Activated T-helper 2 cell treated with anti-CD3 and anti-CD28 coated beads, Interferon-gamma antibody, Interleukin-2, Interleukin-4, amounts not matched to agents 10 μg/mL and 5 μg/mL and 100 μg/mL, durations not matched to agents 14 hours and 24 hours and 36 hours (primary cell): ENCODE measurements around the gene SWSAP1. TPM values are rescaled to one million over a fixed set of nuclear protein-coding genes. Genes with fewer than 3 reads are reported as not detected.

Source experiments
- DNase-seq: peaks from one replicate; pipeline ENCODE4 v3.0.0; 2021; ENCODE audit warnings: low spot score
- H3K27ac Mint-ChIP-seq: one replicate; pipeline ENCODE4 v1.8.0; 2021; ENCODE audit warnings: mixed read lengths
- H3K27me3 Mint-ChIP-seq: one replicate; pipeline ENCODE4 v1.8.0; 2021; ENCODE audit warnings: low read depth, mixed read lengths
- H3K36me3 Mint-ChIP-seq: one replicate; pipeline ENCODE4 v1.8.0; 2021; ENCODE audit warnings: low read depth, mixed read lengths
- H3K4me1 Mint-ChIP-seq: one replicate; pipeline ENCODE4 v1.8.0; 2021; ENCODE audit warnings: low read depth, mixed read lengths
- H3K4me3 Mint-ChIP-seq: one replicate; pipeline ENCODE4 v1.8.0; 2021; ENCODE audit warnings: low read depth, mild to moderate bottlenecking, moderate library complexity, mixed read lengths
- H3K9me3 Mint-ChIP-seq: one replicate; pipeline ENCODE4 v1.8.0; 2021; ENCODE audit warnings: mixed read lengths
- intact Hi-C: fragments of 100-400 bp; cut with micrococcal nuclease; formaldehyde crosslinking; loops from one replicate; pipeline ENCODE4 v1.15.1; 2023
- total RNA-seq: library from RNA; stranded (reverse); gene quantifications from 2 replicates; pipeline ENCODE4 v1.2.3, GENCODE V29; 2022

The SWSAP1 gene
- total RNA-seq, 1 donor from 2014 or later = 2.6 TPM

- H3K4me1 Mint-ChIP-seq = peaks cover 7% of the 10 kb centered on the region
- H3K9me3 Mint-ChIP-seq = no peaks in the 10 kb centered on the region
- no peak overlapping the region for H3K27ac Mint-ChIP-seq
- H3K36me3 Mint-ChIP-seq = no peaks in the 10 kb centered on the region
- no peak overlapping the region for H3K4me3 Mint-ChIP-seq
- no peak for DNase-seq
- intact Hi-C loops = no loop called here
- H3K27me3 Mint-ChIP-seq = peaks cover 5% of the 10 kb centered on the region
Measured at GRCh38 chr19:11356676-11357550, 17.6 kb upstream of the SWSAP1 start.

DNA sequence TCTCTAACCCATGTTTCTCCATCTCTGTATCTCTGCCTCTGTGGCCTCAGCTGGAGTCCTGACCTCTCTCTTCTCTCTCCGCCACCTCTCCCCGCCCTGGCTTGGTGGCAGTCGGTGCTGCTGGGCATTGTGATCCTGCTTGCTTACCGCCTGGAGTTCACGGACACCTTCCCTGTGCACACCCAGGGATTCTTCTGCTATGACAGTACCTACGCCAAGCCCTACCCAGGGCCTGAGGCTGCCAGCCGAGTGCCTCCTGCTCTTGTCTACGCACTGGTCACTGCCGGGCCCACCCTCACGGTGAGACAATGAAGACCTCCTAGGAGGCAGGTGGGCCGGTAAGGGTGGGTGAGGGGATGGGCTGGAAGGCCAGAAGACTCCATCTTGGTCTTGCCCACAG, 15.0 kb upstream of the SWSAP1 start:
- peaks cover 5% of the 10 kb centered on the region for H3K27me3 Mint-ChIP-seq
- peaks cover 7% of the 10 kb centered on the region for H3K4me1 Mint-ChIP-seq
- no peaks in the 10 kb centered on the region for H3K9me3 Mint-ChIP-seq
- no peak overlapping the region for H3K4me3 Mint-ChIP-seq
- H3K27ac Mint-ChIP-seq = no peak overlapping the region
- intact Hi-C loops = no loop called here
- DNase-seq = no peak
- no peaks in the 10 kb centered on the region for H3K36me3 Mint-ChIP-seq

DNA sequence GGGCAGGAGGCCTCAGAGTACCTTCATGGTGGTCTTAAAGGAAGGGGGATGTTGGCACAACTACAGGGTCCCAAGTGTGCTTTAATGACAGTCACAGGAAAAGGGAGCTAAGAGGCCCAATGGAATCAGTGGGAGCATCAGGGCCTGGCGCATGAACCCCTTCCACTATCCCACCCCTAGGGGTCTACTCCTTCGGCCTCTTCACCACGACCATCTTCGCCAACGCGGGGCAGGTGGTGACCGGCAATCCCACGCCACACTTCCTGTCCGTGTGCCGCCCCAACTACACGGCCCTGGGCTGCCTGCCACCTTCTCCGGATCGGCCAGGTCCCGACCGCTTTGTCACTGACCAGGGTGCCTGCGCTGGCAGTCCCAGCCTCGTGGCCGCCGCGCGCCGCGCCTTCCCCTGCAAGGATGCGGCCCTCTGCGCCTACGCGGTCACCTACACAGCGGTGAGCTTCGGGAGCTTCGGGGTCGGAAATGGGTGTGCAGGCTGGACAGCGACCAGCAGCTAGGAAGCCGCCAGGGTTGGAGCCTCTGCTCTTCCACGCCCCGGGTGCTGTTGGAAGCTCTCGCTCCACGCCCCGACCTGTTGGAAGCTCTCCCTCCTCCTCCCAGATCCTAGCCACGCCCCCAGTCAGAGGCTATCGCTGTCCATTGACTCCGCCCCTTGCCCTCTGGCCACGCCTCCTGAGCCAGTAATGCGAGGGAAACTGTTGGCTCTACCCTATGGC, 13.3 kb upstream of the SWSAP1 start:
- no peak overlapping the region for H3K4me3 Mint-ChIP-seq
- no peaks in the 10 kb centered on the region for H3K9me3 Mint-ChIP-seq
- peaks cover under 1% of the 10 kb centered on the region for H3K27me3 Mint-ChIP-seq
- H3K36me3 Mint-ChIP-seq = no peaks in the 10 kb centered on the region
- no peak for DNase-seq
- H3K27ac Mint-ChIP-seq = no peak overlapping the region
- intact Hi-C loops = no loop called here
- peaks cover under 1% of the 10 kb centered on the region for H3K4me1 Mint-ChIP-seq

DNA sequence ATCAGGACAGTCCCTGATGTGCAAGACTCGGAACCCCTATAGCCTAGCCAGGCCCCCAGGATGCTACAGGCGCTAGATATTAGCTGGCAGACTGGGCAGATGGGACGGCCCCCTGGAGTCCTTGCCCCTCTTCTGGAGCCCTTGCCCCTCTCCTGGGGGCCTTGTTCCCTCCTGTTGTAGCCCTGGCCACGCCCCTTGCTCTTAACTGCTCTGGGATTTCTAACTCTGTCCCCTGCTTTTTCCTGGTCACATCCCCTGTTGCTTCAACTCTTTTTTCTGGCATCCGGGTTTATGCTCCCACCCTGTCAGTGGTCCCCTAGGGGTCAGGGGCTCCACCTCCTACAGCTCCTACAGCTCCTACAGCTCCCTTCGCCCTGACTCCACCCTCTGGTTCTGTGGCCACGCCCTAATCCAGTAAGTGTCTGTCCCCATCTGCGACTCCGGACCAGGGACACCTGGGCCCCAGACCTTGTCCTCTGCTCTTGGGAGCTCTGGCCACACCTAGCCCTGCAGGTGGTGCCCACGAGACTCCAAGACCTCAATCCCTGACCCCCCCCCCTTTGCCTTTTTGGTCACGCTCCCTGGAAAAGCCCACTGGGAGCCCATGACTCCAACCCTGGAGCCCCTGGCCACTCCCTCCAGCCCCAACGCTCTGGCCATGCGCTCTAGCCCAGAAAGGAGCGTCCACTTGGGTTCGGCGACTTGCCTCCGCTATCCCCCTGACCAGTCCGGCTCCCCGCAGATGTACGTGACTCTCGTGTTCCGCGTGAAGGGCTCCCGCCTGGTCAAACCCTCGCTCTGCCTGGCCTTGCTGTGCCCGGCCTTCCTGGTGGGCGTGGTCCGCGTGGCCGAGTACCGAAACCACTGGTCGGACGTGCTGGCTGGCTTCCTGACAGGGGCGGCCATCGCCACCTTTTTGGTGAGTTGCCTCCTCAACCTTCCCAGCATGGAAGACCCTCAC, 12.4 kb upstream of the SWSAP1 start:
- no peak overlapping the region for H3K27ac Mint-ChIP-seq
- no peaks in the 10 kb centered on the region for H3K27me3 Mint-ChIP-seq
- no peak overlapping the region for H3K4me3 Mint-ChIP-seq
- no peaks in the 10 kb centered on the region for H3K36me3 Mint-ChIP-seq
- intact Hi-C loops = no loop called here
- no peak for DNase-seq
- H3K9me3 Mint-ChIP-seq = no peaks in the 10 kb centered on the region
- H3K4me1 Mint-ChIP-seq = no peaks in the 10 kb centered on the region

DNA sequence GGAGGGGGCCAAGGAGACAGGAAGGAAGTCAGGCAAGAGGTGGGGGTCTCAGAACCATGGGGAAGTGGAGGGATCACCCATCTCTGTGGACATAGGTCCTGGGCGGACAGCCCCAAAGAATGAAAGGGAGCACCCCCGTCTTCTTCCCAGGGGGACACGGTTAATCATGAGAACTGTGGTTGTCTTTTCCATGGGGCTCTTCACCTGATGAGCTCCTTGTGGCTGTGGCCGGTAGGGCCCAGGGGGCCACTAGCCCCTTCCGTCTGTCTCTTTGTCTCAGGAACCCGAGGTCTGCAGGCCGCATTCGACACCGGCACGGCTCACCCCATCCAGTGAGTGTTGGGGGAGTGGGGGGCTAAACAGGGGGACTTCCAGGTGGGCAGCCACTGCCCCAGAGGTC, 10.6 kb upstream of the SWSAP1 start:
- H3K27me3 Mint-ChIP-seq = no peaks in the 10 kb centered on the region

GRCh38 chr19:11364296-11364904, 10.1 kb upstream of the SWSAP1 start:
- Mint-ChIP-seq H3K27ac (no peak overlapping the region), H3K4me1 (no peaks in the 10 kb centered on the region), H3K27me3 (no peaks in the 10 kb centered on the region), H3K9me3 (no peaks in the 10 kb centered on the region), H3K36me3 (peaks cover 3% of the 10 kb centered on the region), H3K4me3 (no peak overlapping the region)
- intact Hi-C loops = no loop called here
- no peak for DNase-seq

More for the DNA sequence above, 10.6 kb upstream of the SWSAP1 start:
- no peak overlapping the region for H3K27ac Mint-ChIP-seq
- intact Hi-C loops = no loop called here
- H3K4me3 Mint-ChIP-seq = no peak overlapping the region
- H3K9me3 Mint-ChIP-seq = no peaks in the 10 kb centered on the region
- no peaks in the 10 kb centered on the region for H3K4me1 Mint-ChIP-seq
- no peaks in the 10 kb centered on the region for H3K36me3 Mint-ChIP-seq
- DNase-seq = no peak

DNA sequence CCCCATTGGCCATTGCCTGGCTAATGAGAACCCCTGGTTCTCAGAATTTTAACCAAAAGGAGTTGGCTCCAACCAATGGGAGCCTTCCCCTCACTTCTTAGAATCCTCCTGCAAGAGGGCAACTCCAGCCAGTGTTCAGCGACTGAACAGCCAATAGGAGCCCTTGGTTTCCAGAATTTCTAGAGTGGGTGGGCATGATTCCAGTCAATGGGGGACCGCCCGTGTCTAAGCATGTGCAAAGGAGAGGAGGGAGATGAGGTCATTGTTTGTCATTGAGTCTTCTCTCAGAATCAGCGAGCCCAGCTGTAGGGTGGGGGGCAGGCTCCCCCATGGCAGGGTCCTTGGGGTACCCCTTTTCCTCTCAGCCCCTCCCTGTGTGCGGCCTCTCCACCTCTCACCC, 9.5 kb upstream of the SWSAP1 start:
- Mint-ChIP-seq H3K9me3 (no peaks in the 10 kb centered on the region), H3K27ac (no peak overlapping the region), H3K4me1 (no peaks in the 10 kb centered on the region), H3K36me3 (peaks cover 5% of the 10 kb centered on the region), H3K27me3 (no peaks in the 10 kb centered on the region), H3K4me3 (no peak overlapping the region)
- intact Hi-C loops = no loop called here
- no peak for DNase-seq

DNA sequence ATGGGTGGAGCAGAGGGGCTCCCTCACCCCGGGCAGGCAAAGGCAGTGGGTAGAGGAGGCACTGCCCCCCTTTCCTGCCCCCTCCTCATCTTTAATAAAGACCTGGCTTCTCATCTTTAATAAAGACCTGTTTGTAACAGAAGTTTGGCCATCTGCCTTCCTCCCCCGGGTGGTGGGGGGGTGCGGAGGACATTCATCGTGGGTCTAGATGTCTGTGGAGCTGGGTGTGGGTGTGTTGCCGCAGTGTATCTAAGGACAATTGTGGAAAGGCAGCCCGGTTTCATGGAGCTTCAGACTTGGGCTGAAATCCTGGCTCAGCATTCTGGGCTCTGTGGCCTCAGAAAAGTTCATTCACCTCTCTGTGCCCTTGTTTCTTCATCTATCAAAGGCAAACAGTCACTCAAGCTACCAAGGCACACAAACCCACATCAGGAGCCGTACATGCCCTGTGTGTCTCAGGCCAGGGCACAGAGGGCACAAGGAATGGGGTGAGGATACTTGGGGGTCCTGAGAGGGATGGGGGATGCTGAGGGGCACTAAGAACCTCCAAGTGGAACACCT, 8.8 kb upstream of the SWSAP1 start:
- Mint-ChIP-seq H3K27ac (no peak overlapping the region), H3K9me3 (no peaks in the 10 kb centered on the region), H3K4me3 (no peak overlapping the region), H3K27me3 (no peaks in the 10 kb centered on the region), H3K4me1 (no peaks in the 10 kb centered on the region), H3K36me3 (peaks cover 5% of the 10 kb centered on the region)
- intact Hi-C loops = no loop called here
- no peak for DNase-seq

GRCh38 chr19:11367528-11367927, 6.9 kb upstream of the SWSAP1 start:
- DNase-seq = no peak
- no peaks in the 10 kb centered on the region for H3K9me3 Mint-ChIP-seq
- no peaks in the 10 kb centered on the region for H3K27me3 Mint-ChIP-seq
- no peak overlapping the region for H3K4me3 Mint-ChIP-seq
- H3K36me3 Mint-ChIP-seq = peaks cover 5% of the 10 kb centered on the region
- intact Hi-C loops = no loop called here
- H3K27ac Mint-ChIP-seq = no peak overlapping the region
- no peaks in the 10 kb centered on the region for H3K4me1 Mint-ChIP-seq

- no peak overlapping the region for H3K27ac Mint-ChIP-seq
- no peak overlapping the region for H3K4me3 Mint-ChIP-seq
- DNase-seq = no peak
- H3K36me3 Mint-ChIP-seq = peaks cover 8% of the 10 kb centered on the region
- H3K4me1 Mint-ChIP-seq = peaks cover 7% of the 10 kb centered on the region
- no peaks in the 10 kb centered on the region for H3K9me3 Mint-ChIP-seq
- intact Hi-C loops = loop anchor here (10.0 kb wide), 1 partner anchor 76 kb away; the partner anchor contains the start of gene TSPAN16
- H3K27me3 Mint-ChIP-seq = no peaks in the 10 kb centered on the region
Measured at GRCh38 chr19:11370744-11371143, 3.7 kb upstream of the SWSAP1 start.

DNA sequence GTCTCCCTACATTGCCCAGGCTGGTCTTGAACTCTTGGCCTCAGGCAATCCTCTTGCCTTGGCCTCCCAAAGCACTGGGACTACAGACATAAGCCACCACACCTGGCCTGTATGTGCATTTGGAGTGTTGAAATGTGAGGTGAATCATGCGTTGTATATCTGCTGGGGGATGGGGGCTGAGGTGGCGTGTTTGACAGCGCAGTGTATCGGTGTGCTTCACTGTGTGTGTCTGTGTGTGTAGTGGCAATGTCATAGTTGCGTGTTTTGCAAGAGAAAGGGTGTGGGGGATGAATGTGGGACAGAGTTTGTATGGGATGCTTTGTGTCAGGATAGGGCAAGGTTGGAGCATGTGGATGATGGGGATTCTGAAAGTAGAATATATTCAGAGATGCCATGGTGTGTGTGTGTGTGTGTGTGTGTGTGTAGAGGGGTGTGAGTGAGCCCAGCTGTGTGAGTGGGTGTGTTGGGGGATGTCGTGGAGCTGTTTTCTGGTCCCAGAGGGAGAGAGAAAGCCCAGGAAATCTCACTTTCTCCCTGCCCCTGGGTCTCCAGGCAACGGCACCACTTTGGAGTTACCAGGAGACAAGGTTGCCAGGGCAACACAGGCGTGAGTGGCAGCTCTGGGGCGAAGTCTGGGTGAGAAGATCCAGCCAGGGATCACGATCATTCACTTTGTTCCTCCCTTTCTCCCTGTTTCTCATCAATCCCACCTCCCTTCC, 1.1 kb upstream of the SWSAP1 start:
- Mint-ChIP-seq H3K27me3 (no peaks in the 10 kb centered on the region), H3K4me3 (peak overlapping the region; percentile 38), H3K27ac (no peak overlapping the region), H3K9me3 (no peaks in the 10 kb centered on the region), H3K4me1 (peaks cover 22% of the 10 kb centered on the region), H3K36me3 (peaks cover 23% of the 10 kb centered on the region)
- intact Hi-C loops = loop anchor here (10.0 kb wide), 1 partner anchor 79 kb away; the partner anchor contains the start of gene TSPAN16
- no peak for DNase-seq
